ENCODE measurements around the gene GRIN2A. TPM values are rescaled to one million over a fixed set of nuclear protein-coding genes. Genes with fewer than 3 reads are reported as not detected.

GRIN2A gene
- total and polyA plus RNA-seq, 2 of the 8 experiments (the other 6 are each of a cell fraction or from before 2014, with no cell fraction given), result 0.18 to 1.8 TPM

DNA sequence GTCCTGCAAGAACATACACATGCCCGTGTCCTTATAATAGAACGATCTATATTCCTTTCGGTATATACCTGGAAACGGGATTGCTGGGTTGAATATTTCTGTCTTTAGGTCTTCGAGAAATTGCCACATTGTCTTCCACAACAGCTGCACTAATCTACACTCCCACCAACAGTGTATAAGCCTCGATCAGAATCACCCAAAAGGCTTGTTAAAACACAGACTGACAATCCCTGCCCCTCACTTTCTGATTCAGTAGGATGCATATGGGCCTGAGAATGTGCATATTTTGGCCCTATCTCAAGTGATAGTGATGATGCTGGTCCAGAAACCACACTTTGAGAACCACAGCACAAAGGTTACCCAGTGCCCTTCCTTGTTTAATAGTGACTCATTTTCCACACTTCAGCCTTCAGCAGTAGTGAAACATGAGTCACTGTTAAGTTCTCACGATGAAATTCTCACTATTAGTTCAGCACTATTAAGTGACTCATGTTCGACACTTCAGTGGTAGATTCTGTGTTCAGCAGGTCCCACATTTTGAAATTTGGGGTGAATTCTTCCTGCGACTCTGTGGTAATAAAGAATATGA lies 215.6 kb downstream of the GRIN2A start:
- Histone ChIP-seq H3K27ac (ENCODE audit: low read depth, low read length) (no peak overlapping the region), H3K9me3 (ENCODE audit: insufficient read depth in 2 of 2, low read depth in 1 of 2, low read length in 1 of 2) (no peaks in the 10 kb centered on the region), H3K56ac (replicated peaks; ENCODE audit: insufficient read length, low read depth, low read length) (no peak overlapping the region), H4K91ac (replicated peaks; ENCODE audit: insufficient read length, low read length) (no peak overlapping the region), H2BK12ac (ENCODE audit: low read depth, low read length) (no peak overlapping the region), H2BK20ac (ENCODE audit: low read length) (no peak overlapping the region), H4K8ac (ENCODE audit: extremely low read depth, insufficient read depth, low read length) (no peak overlapping the region), H3K4me2 (ENCODE audit: insufficient read depth in 1 of 2, low read depth in 2 of 2, low read length in 2 of 2) (no peak overlapping the region), H3K27me3 (replicated peaks in 1 of 4; ENCODE audit: control insufficient read depth in 3 of 4, extremely low read depth in 1 of 4, insufficient read depth in 3 of 4, low read length in 3 of 4) (peaks cover 0 to 17% (median 4%) of the 10 kb centered on the region in 4 experiments; a peak in 3 of 7 replicates), H3K4me3 (ENCODE audit: extremely low read depth in 1 of 4, insufficient read depth in 2 of 4, low read depth in 3 of 4, low read length in 4 of 4) (no peak overlapping the region), H3K14ac (ENCODE audit: insufficient read length) (no peak overlapping the region), H4K5ac (ENCODE audit: insufficient read length, low read depth, low read length) (no peak overlapping the region), H3K23ac (ENCODE audit: insufficient read length) (no peak overlapping the region), H2BK15ac (ENCODE audit: low read length) (no peak overlapping the region), H3K79me1 (ENCODE audit: low read depth, low read length) (no peaks in the 10 kb centered on the region), H3K9ac (replicated peaks in 1 of 4; ENCODE audit: extremely low read depth in 1 of 4, low read depth in 3 of 4, low read length in 3 of 4) (no peak overlapping the region), H2AFZ (ENCODE audit: low read length) (no peak overlapping the region), H3K18ac (ENCODE audit: extremely low read depth, low read length) (no peak overlapping the region), H4K20me1 (replicated peaks in 1 of 2; ENCODE audit: control insufficient read depth in 1 of 2, insufficient read depth in 2 of 2, low read length in 2 of 2) (no peaks in the 10 kb centered on the region), H3K23me2 (ENCODE audit: low read depth, low read length) (no peaks in the 10 kb centered on the region), H3K4ac (replicated peaks; ENCODE audit: insufficient read length, low read depth, low read length) (no peak overlapping the region), H2BK5ac (ENCODE audit: low read depth, low read length) (no peak overlapping the region), H3K79me2 (ENCODE audit: control insufficient read depth in 1 of 2, insufficient read depth in 2 of 2, low read length in 2 of 2) (no peaks in the 10 kb centered on the region), H2BK120ac (replicated peaks; ENCODE audit: low read depth, low read length) (no peak overlapping the region), H3K4me1 (replicated peaks in 1 of 4; ENCODE audit: control insufficient read depth in 3 of 4, insufficient read depth in 4 of 4, low read length in 3 of 4) (peaks cover 0 to 3% (median 1%) of the 10 kb centered on the region in 4 experiments; a peak in 2 of 7 replicates), H3K36me3 (ENCODE audit: control insufficient read depth in 2 of 4, insufficient read depth in 4 of 4, low read length in 3 of 4) (no peaks in the 10 kb centered on the region), H2AK5ac (ENCODE audit: low read depth, low read length) (no peak overlapping the region)
- no peak for FAIRE-seq
- CTCF ChIA-PET (ENCODE audit: partially characterized antibody), result interaction anchor here (1.4 kb wide), 2 partner anchors 22 to 669 kb away, joined by 3 to 4 read pairs; no protein-coding TSS in a partner anchor
- DNase-seq (ENCODE audit: low read depth in 1 of 2, low spot score in 2 of 2), result no peak
- TF ChIP-seq SIX5 (IDR thresholded peaks at IDR 0.05; ENCODE audit: low read depth, low read length) (no peak), SAP30 (IDR thresholded peaks at IDR 0.05; ENCODE audit: insufficient read depth, insufficient replicate concordance, low read length) (no peak), FOSL1 (IDR thresholded peaks at IDR 0.05; ENCODE audit: insufficient read depth, low read depth, low read length) (no peak), RFX5 (IDR thresholded peaks at IDR 0.05; ENCODE audit: borderline replicate concordance, low read depth, low read length) (no peak)
- 92% methylated on average over 9 of the region's 9 CpGs; no CpG with 5 or more reads in 1 of the 2 experiments for WGBS, 2 experiments (ENCODE audit: extremely low coverage in 1 of 2, insufficient coverage in 1 of 2, insufficient read length in 1 of 2, insufficient replicate concordance in 2 of 2, low coverage in 1 of 2, low lambda C conversion rate in 2 of 2, missing lambda C conversion rate in 1 of 2)
- POLR2A ChIA-PET (ENCODE audit: partially characterized antibody), result interaction anchor here (1.0 kb wide), 1 partner anchor 20 kb away, joined by 3 read pairs; no protein-coding TSS in a partner anchor
